ENCODE measurements around the gene NOP53. TPM values are rescaled to one million over a fixed set of nuclear protein-coding genes. Genes with fewer than 3 reads are reported as not detected.
"Not testable (repeated sequence)": the region's sequence is repeated elsewhere in the genome, so short reads cannot be mapped to it uniquely, and the experiment has no call there.

The NOP53 gene
- total RNA-seq, 5 donors from 2014 or later (not counting 1 experiment from before 2014, with no cell fraction given): 832 to 1,046 (median 935) TPM

DNA sequence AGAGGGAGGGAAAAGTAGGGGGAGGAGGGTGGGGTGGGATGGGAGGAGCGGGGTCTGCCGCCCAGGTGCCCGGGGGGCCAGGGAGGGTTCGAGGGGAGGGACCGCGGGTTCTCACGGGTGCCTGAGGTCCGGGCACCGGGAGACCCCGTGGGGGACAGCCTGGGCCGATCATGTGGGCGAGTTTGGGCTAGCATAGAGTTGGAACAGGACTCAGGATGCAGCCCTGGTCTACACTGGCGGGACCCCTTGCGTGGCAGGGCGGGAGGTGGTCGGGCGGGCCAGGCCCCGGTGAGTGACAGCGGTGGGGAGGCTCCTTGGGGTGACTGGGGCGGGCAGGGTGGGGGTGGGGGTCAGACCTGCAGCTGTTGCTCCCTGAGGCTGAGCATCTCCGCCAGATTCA is 57.8 kb downstream of the NOP53 start:
- not testable (repeated sequence) for ATAC-seq (replicated peaks in 1 of 4); DNase-seq
- 80% methylated on average over 12 of the region's 21 CpGs for WGBS (ENCODE audit: insufficient coverage)

DNA sequence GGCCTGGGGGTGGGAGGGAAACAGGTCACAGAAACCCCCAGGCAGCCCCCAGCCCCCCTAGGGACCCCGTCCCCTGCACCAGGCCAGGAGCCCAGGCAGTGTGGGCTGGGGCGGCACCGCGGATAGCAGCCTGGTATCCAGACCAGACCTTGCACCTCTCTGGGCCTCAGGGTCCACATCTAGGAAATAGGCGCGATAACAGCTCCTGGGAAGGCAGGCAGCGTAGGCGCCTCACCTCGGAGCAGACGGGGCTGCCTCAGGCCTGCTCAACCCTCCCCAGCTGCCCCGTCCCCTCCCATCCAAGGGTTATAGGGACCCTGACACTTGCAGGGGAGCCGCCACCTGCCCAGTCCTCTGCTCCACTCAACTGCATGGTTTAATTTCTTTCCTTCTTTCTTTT is 58.3 kb downstream of the NOP53 start:
- H3K36me3 ChIP-seq (ENCODE audit: control insufficient read depth in 2 of 2, extremely low read depth in 1 of 2, insufficient read depth in 1 of 2, low read length in 1 of 2); H3K27me3 Mint-ChIP-seq; H3K4me3 Mint-ChIP-seq; H3K4me3 ChIP-seq (ENCODE audit: control insufficient read depth in 1 of 2, extremely low read depth in 1 of 2, low read length in 1 of 2); POLR2A ChIA-PET; H3K36me3 Mint-ChIP-seq; H3K4me1 ChIP-seq (ENCODE audit: control insufficient read depth in 1 of 2, extremely low read depth in 1 of 2, insufficient read depth in 2 of 2, low read length in 2 of 2); DNase-seq; H3K27me3 ChIP-seq (replicated peaks in 1 of 2; ENCODE audit: control insufficient read depth in 2 of 2, extremely low read depth in 1 of 2, insufficient read depth in 2 of 2, low read length in 1 of 2); H3K9me3 Mint-ChIP-seq; H3K27ac Mint-ChIP-seq; H3K4me1 Mint-ChIP-seq; H3K27ac ChIP-seq (ENCODE audit: low read length); ATAC-seq (replicated peaks in 1 of 4); CTCF ChIA-PET; H3K9me3 ChIP-seq: not testable (repeated sequence)
- WGBS (ENCODE audit: insufficient coverage): no CpG with 5 or more reads among the region's 12 CpGs

More for the DNA sequence above, 57.8 kb downstream of the NOP53 start:
- H3K27ac Mint-ChIP-seq; H3K27me3 ChIP-seq (replicated peaks in 1 of 2; ENCODE audit: control insufficient read depth in 2 of 2, extremely low read depth in 1 of 2, insufficient read depth in 2 of 2, low read length in 1 of 2); CTCF ChIA-PET; H3K9me3 Mint-ChIP-seq; H3K27ac ChIP-seq (ENCODE audit: low read length); H3K4me1 Mint-ChIP-seq; H3K27me3 Mint-ChIP-seq; H3K36me3 Mint-ChIP-seq; H3K9me3 ChIP-seq; POLR2A ChIA-PET; H3K4me3 Mint-ChIP-seq; H3K4me3 ChIP-seq (ENCODE audit: control insufficient read depth in 1 of 2, extremely low read depth in 1 of 2, low read length in 1 of 2); H3K4me1 ChIP-seq (ENCODE audit: control insufficient read depth in 1 of 2, extremely low read depth in 1 of 2, insufficient read depth in 2 of 2, low read length in 2 of 2); H3K36me3 ChIP-seq (ENCODE audit: control insufficient read depth in 2 of 2, extremely low read depth in 1 of 2, insufficient read depth in 1 of 2, low read length in 1 of 2): not testable (repeated sequence)

DNA sequence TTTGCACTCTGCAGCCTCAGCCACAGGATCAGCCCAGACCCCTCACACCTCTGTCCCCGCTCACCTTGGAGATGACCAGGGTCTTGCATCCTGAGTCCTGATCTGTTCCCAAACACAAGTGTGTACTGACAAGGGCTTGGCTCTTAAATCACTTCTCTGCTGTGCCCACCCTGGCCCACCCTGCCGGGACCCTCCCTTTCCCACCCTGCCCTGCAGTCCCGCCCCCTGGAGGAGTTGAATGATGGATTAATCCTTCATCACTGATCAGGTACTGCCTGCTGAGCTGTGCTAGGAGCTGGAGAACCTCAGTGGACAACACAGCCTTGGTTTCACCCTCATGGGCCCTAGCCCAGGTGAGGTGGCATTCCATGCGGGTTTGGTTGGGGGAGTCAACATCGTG is 59.1 kb downstream of the NOP53 start, which contains the start of gene TPRX1:
TPRX1 (minus strand) TSS at position 101 of the 400 bp plus-strand sequence; CDS start at position 89, 12 bp downstream.
- H3K4me1 ChIP-seq (ENCODE audit: control insufficient read depth in 1 of 2, extremely low read depth in 1 of 2, insufficient read depth in 2 of 2, low read length in 2 of 2); H3K27ac Mint-ChIP-seq; H3K27me3 ChIP-seq (replicated peaks in 1 of 2; ENCODE audit: control insufficient read depth in 2 of 2, extremely low read depth in 1 of 2, insufficient read depth in 2 of 2, low read length in 1 of 2); H3K4me1 Mint-ChIP-seq; H3K9me3 Mint-ChIP-seq; H3K4me3 Mint-ChIP-seq; H3K27me3 Mint-ChIP-seq; H3K4me3 ChIP-seq (ENCODE audit: control insufficient read depth in 1 of 2, extremely low read depth in 1 of 2, low read length in 1 of 2); H3K9me3 ChIP-seq; H3K36me3 ChIP-seq (ENCODE audit: control insufficient read depth in 2 of 2, extremely low read depth in 1 of 2, insufficient read depth in 1 of 2, low read length in 1 of 2); CTCF ChIA-PET; H3K36me3 Mint-ChIP-seq; ATAC-seq (replicated peaks in 1 of 4); POLR2A ChIA-PET; DNase-seq; H3K27ac ChIP-seq (ENCODE audit: low read length): not testable (repeated sequence)
- 100% methylated on average over 1 of the region's 5 CpGs for WGBS (ENCODE audit: insufficient coverage)

DNA sequence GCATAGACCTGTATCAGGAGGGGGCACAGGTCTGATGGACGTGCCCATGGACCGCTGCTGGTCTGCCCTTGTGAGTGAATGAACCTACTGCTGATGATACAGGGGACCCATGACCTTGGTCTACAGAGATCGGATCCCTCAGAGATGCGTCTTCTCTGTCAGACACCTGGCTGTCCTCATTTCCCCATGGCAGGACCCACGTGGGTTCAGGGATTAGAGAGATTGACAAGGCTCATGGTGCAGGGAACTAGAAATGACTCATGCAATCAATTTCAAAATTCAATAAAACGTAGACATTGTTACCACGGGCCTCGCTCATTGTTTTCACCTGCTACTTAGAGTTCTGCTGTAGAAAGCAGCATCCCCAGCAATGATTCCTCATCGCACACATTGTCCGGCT is 60.0 kb downstream of the NOP53 start:
- no peaks in the 10 kb centered on the region for H3K4me1 Mint-ChIP-seq
- no peaks in the 10 kb centered on the region for H3K27me3 ChIP-seq (replicated peaks in 1 of 2; ENCODE audit: control insufficient read depth in 2 of 2, extremely low read depth in 1 of 2, insufficient read depth in 2 of 2, low read length in 1 of 2)
- H3K36me3 Mint-ChIP-seq: peaks cover 4% of the 10 kb centered on the region
- DNase-seq (no peak), ATAC-seq (replicated peaks in 1 of 4) (no peak)
- H3K27me3 Mint-ChIP-seq: no peaks in the 10 kb centered on the region
- no peaks in the 10 kb centered on the region for H3K4me1 ChIP-seq (ENCODE audit: control insufficient read depth in 1 of 2, extremely low read depth in 1 of 2, insufficient read depth in 2 of 2, low read length in 2 of 2)
- H3K27ac Mint-ChIP-seq: no peak overlapping the region
- no peak overlapping the region for H3K27ac ChIP-seq (ENCODE audit: low read length)
- no peak overlapping the region for H3K4me3 ChIP-seq (ENCODE audit: control insufficient read depth in 1 of 2, extremely low read depth in 1 of 2, low read length in 1 of 2)
- no peaks in the 10 kb centered on the region for H3K9me3 ChIP-seq
- no peak overlapping the region for H3K4me3 Mint-ChIP-seq
- ChIA-PET POLR2A (no interaction called here), CTCF (no interaction called here)
- H3K9me3 Mint-ChIP-seq: peaks cover 0 to 5% (median 5%) of the 10 kb centered on the region in 3 donors
- no peaks in the 10 kb centered on the region for H3K36me3 ChIP-seq (ENCODE audit: control insufficient read depth in 2 of 2, extremely low read depth in 1 of 2, insufficient read depth in 1 of 2, low read length in 1 of 2)
- WGBS (ENCODE audit: insufficient coverage): 80% methylated on average over 6 of the region's 10 CpGs

DNA sequence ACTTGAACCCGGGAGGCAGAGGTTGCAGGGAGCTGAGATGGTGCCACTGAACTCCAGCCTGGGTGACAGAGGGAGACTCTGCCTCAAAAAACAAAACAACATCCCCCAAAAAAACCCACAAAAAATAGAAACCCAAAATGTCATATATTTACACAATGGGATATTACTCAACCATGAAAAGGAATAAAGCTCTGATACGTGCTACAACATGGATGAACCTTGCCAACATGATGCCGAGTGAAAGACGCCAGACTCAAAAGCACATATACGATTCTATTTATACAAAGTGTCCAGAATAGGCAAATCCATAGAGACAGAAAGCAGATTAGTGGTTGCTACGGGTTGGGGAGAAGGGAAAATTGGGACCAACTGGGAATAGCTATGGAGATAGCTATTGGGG is 61.1 kb downstream of the NOP53 start:
- Mint-ChIP-seq H3K9me3 (no peaks in the 10 kb centered on the region), H3K36me3 (no peaks in the 10 kb centered on the region), H3K27me3 (peaks cover 0 to 2% of the 10 kb centered on the region in 2 donors), H3K27ac (no peak overlapping the region), H3K4me1 (no peaks in the 10 kb centered on the region), H3K4me3 (no peak overlapping the region)
- POLR2A ChIA-PET: no interaction called here
- Histone ChIP-seq H3K4me3 (ENCODE audit: control insufficient read depth in 1 of 2, extremely low read depth in 1 of 2, low read length in 1 of 2) (no peak overlapping the region), H3K9me3 (no peaks in the 10 kb centered on the region), H3K27ac (ENCODE audit: low read length) (no peak overlapping the region), H3K4me1 (ENCODE audit: control insufficient read depth in 1 of 2, extremely low read depth in 1 of 2, insufficient read depth in 2 of 2, low read length in 2 of 2) (no peaks in the 10 kb centered on the region), H3K36me3 (ENCODE audit: control insufficient read depth in 2 of 2, extremely low read depth in 1 of 2, insufficient read depth in 1 of 2, low read length in 1 of 2) (no peaks in the 10 kb centered on the region), H3K27me3 (replicated peaks in 1 of 2; ENCODE audit: control insufficient read depth in 2 of 2, extremely low read depth in 1 of 2, insufficient read depth in 2 of 2, low read length in 1 of 2) (no peaks in the 10 kb centered on the region)
- no peak for ATAC-seq (replicated peaks in 1 of 4)
- no peak for DNase-seq
- WGBS (ENCODE audit: insufficient coverage): 81% methylated on average over 3 of the region's 6 CpGs
- CTCF ChIA-PET: no interaction called here

Other genes starting within 250 kb of the NOP53 start
- gene NAPA, start 230.5 kb upstream of the NOP53 start, total RNA-seq: 100 to 1,000 TPM in 2 of 5 donors, 10 to 100 TPM in 3; 81.1 to 119 (median 86.7) TPM
- gene ZNF541, start 172.4 kb upstream of the NOP53 start, total RNA-seq: 1 to 10 TPM in 1 of 5 donors, under 1 TPM in 4; 0.58 to 1.1 (median 0.65) TPM
- 10 to 100 TPM; 31.9 to 39.3 (median 35.1) TPM for gene BICRA, start 136.4 kb upstream of the NOP53 start, total RNA-seq
- under 1 TPM; 0.28 to 0.70 (median 0.47) TPM for gene EHD2, start 32.1 kb upstream of the NOP53 start, total RNA-seq
- 100 to 1,000 TPM in 4 of 5 donors, 10 to 100 TPM in 1; 91.5 to 111 (median 101) TPM for gene SELENOW, start 33.2 kb downstream of the NOP53 start, total RNA-seq
- not detected for gene TPRX1, start 59.0 kb downstream of the NOP53 start, total RNA-seq
- not detected for gene CRX, start 76.4 kb downstream of the NOP53 start, total RNA-seq
- gene TPRX2, start 113.7 kb downstream of the NOP53 start, total RNA-seq: not detected
- gene SULT2A1, start 140.8 kb downstream of the NOP53 start, total RNA-seq: under 1 TPM in 3 of 5 donors, not detected in 2; 0.22 to 0.44 (median 0.30) TPM
- gene BSPH1, start 246.6 kb downstream of the NOP53 start, total RNA-seq: not detected
- gene ELSPBP1, start 249.1 kb downstream of the NOP53 start, total RNA-seq: not detected

Data from T-cell (primary cell).